Vagina (tissue), 2 donors: ENCODE data around the gene SYT5. TPM values are rescaled to one million over a fixed set of nuclear protein-coding genes. Genes with fewer than 3 reads are reported as not detected.
"Not testable (repeated sequence)": the region's sequence is repeated elsewhere in the genome, so short reads cannot be mapped to it uniquely, and the experiment has no call there.

ENCODE experiments used
- DNase-seq, 2 donors: peaks; one replicate each; pipeline ENCODE4 v3.0.0-alpha.2; 2017; ENCODE audit errors: extremely low spot score in 2 of 2
- H3K27ac ChIP-seq: fragments of 200-600 bp; sonication (generic); one replicate; pipeline ENCODE4 v1.5.1; 2019
- H3K27me3 ChIP-seq: fragments of 200-600 bp; sonication (generic); one replicate; pipeline ENCODE4 v1.5.1; 2019
- H3K36me3 ChIP-seq, 2 donors: fragments of 200-600 bp; sonication (generic); one replicate each; pipeline ENCODE4 v1.5.1; 2017 to 2019
- H3K4me1 ChIP-seq: fragments of 200-600 bp; sonication (generic); one replicate; pipeline ENCODE4 v1.5.1; 2019
- H3K4me3 ChIP-seq, 2 donors: fragments of 200-600 bp; sonication (generic); 1 replicate in 1 of 2; 2 replicates in 1 of 2; pipeline ENCODE4 v1.5.1; 2016 to 2019
- H3K9me3 ChIP-seq: fragments of 200-600 bp; sonication (generic); one replicate; pipeline ENCODE4 v1.5.1; 2019
- CTCF ChIP-seq, 3 experiments: fragments of 450-650 bp in 2 of 3; fragments of 200-600 bp in 1 of 3; sonication (generic) in 1 of 3; IDR thresholded peaks; one replicate each; pipeline ENCODE4 v1.5.1; 2017 to 2019; ENCODE audit warnings: antibody characterized with exemption in 3 of 3, mild to moderate bottlenecking in 2 of 3, moderate library complexity in 2 of 3
- POLR2A ChIP-seq, 2 donors: fragments of 450-650 bp; IDR thresholded peaks; one replicate each; pipeline ENCODE4 v1.6.1; 2017; ENCODE audit warnings: antibody characterized with exemption in 2 of 2, mild to moderate bottlenecking in 2 of 2, moderate library complexity in 2 of 2
- POLR2AphosphoS5 ChIP-seq, 2 donors: sonication (generic); formaldehyde crosslinking; IDR thresholded peaks; one replicate each; pipeline ENCODE4 v1.9.0; 2017; ENCODE audit warnings: antibody characterized with exemption in 2 of 2, mild to moderate bottlenecking in 2 of 2, low read depth in 1 of 2; ENCODE audit not compliant: insufficient read depth in 1 of 2
- intact Hi-C: fragments of 100-400 bp; cut with DNase I; formaldehyde crosslinking; loops from one replicate; pipeline ENCODE4 v1.15.1; 2023
- total RNA-seq: library from RNA; depleted of rRNA; stranded (reverse); fragments of >200 nt; gene quantifications from one replicate; pipeline ENCODE4 v1.2.3, GENCODE V29; 2016

SYT5 gene
- total RNA-seq, 1 donor from 2014 or later: not detected

- H3K36me3 ChIP-seq: no peaks in the 10 kb centered on the region
- H3K4me1 ChIP-seq: peaks cover 26% of the 10 kb centered on the region
- H3K4me3 ChIP-seq: peak overlapping the region in 1 of 2 donors; percentile 34
- no peak for TF ChIP-seq POLR2A (IDR thresholded peaks at IDR 0.05)
- TF ChIP-seq POLR2AphosphoS5 (IDR thresholded peaks at IDR 0.05; ENCODE audit: insufficient read depth in 1 of 2, low read depth in 1 of 2): no peak
- no peak for TF ChIP-seq CTCF (IDR thresholded peaks at IDR 0.05)
- H3K27me3 ChIP-seq: peaks cover 16% of the 10 kb centered on the region
- no peaks in the 10 kb centered on the region for H3K9me3 ChIP-seq
- DNase-seq: no peak
- intact Hi-C loops: no loop called here
- H3K27ac ChIP-seq: no peak overlapping the region
Measured at GRCh38 chr19:55174425-55175116, 5.5 kb downstream of the SYT5 start.

GRCh38 chr19:55173714-55174409 is 6.2 kb downstream of the SYT5 start:
- Histone ChIP-seq H3K27ac (no peak overlapping the region), H3K9me3 (no peaks in the 10 kb centered on the region), H3K36me3 (no peaks in the 10 kb centered on the region), H3K4me1 (peaks cover 19% of the 10 kb centered on the region), H3K4me3 (peak overlapping the region; percentile 9 to 34), H3K27me3 (peaks cover 14% of the 10 kb centered on the region)
- intact Hi-C loops: no loop called here
- DNase-seq: no peak
- no peak for TF ChIP-seq POLR2A (IDR thresholded peaks at IDR 0.05)
- TF ChIP-seq CTCF (IDR thresholded peaks at IDR 0.05): no peak
- no peak for TF ChIP-seq POLR2AphosphoS5 (IDR thresholded peaks at IDR 0.05; ENCODE audit: insufficient read depth in 1 of 2, low read depth in 1 of 2)

- Histone ChIP-seq H3K4me3 (peak overlapping the region; percentile 9 to 34), H3K9me3 (no peaks in the 10 kb centered on the region), H3K36me3 (no peaks in the 10 kb centered on the region), H3K27me3 (peaks cover 14% of the 10 kb centered on the region), H3K27ac (no peak overlapping the region), H3K4me1 (peaks cover 17% of the 10 kb centered on the region)
- TF ChIP-seq CTCF (IDR thresholded peaks at IDR 0.05): no peak
- no peak for TF ChIP-seq POLR2AphosphoS5 (IDR thresholded peaks at IDR 0.05; ENCODE audit: insufficient read depth in 1 of 2, low read depth in 1 of 2)
- no peak for TF ChIP-seq POLR2A (IDR thresholded peaks at IDR 0.05)
- intact Hi-C loops: no loop called here
- DNase-seq: no peak
Measured at GRCh38 chr19:55173186-55173713, 6.8 kb downstream of the SYT5 start.

- Histone ChIP-seq H3K4me3 (no peak overlapping the region), H3K9me3 (no peaks in the 10 kb centered on the region), H3K36me3 (no peaks in the 10 kb centered on the region), H3K27ac (no peak overlapping the region), H3K4me1 (peaks cover 17% of the 10 kb centered on the region), H3K27me3 (peaks cover 10% of the 10 kb centered on the region)
- no peak for TF ChIP-seq POLR2A (IDR thresholded peaks at IDR 0.05)
- TF ChIP-seq POLR2AphosphoS5 (IDR thresholded peaks at IDR 0.05; ENCODE audit: insufficient read depth in 1 of 2, low read depth in 1 of 2): no peak
- no peak for TF ChIP-seq CTCF (IDR thresholded peaks at IDR 0.05)
- intact Hi-C loops: no loop called here
- DNase-seq: no peak
Measured at GRCh38 chr19:55172741-55173140, 7.3 kb downstream of the SYT5 start.

GRCh38 chr19:55172318-55172717 is 7.8 kb downstream of the SYT5 start:
- H3K9me3 ChIP-seq, H3K4me3 ChIP-seq, H3K36me3 ChIP-seq, H3K27ac ChIP-seq, DNase-seq, intact Hi-C loops, H3K27me3 ChIP-seq: not testable (repeated sequence)
- H3K4me1 ChIP-seq: peaks cover 17% of the 10 kb centered on the region
